HEK293 (cell line): ENCODE data around the gene SYTL5.

Experiments used
- CTCF ChIP-seq: fragments of 450-650 bp; formaldehyde crosslinking; IDR thresholded peaks from 2 replicates; pipeline ENCODE4 v1.5.1; 2016; ENCODE audit warnings: missing biosample characterization, missing genetic modification characterization
- REST ChIP-seq: fragments of 450-650 bp; formaldehyde crosslinking; IDR thresholded peaks from 2 replicates; pipeline ENCODE4 v1.5.1; 2016; ENCODE audit warnings: missing biosample characterization, missing genetic modification characterization
- ZBTB20 ChIP-seq: fragments of 450-650 bp; formaldehyde crosslinking; IDR thresholded peaks from 2 replicates; pipeline ENCODE4 v1.5.1; 2016; ENCODE audit warnings: missing biosample characterization, missing genetic modification characterization
- ZBTB7A ChIP-seq: fragments of 450-650 bp; formaldehyde crosslinking; IDR thresholded peaks from 2 replicates; pipeline ENCODE4 v1.5.1; 2016; ENCODE audit warnings: low read depth, missing biosample characterization, missing genetic modification characterization
- ZBTB8A ChIP-seq: fragments of 450-650 bp; formaldehyde crosslinking; IDR thresholded peaks from 2 replicates; pipeline ENCODE4 v1.5.1; 2016; ENCODE audit warnings: missing biosample characterization, missing genetic modification characterization
- ZNF221 ChIP-seq: fragments of 450-650 bp; formaldehyde crosslinking; IDR thresholded peaks from 2 replicates; pipeline ENCODE4 v1.5.1; 2017; ENCODE audit warnings: missing biosample characterization, missing genetic modification characterization, borderline replicate concordance
- ZNF26 ChIP-seq: fragments of 450-650 bp; formaldehyde crosslinking; IDR thresholded peaks from 2 replicates; pipeline ENCODE4 v1.5.1; 2016; ENCODE audit warnings: missing biosample characterization, missing genetic modification characterization
- ZSCAN18 ChIP-seq: fragments of 450-650 bp; formaldehyde crosslinking; IDR thresholded peaks from 2 replicates; pipeline ENCODE4 v1.5.1; 2016; ENCODE audit warnings: missing biosample characterization, missing genetic modification characterization
- TF ChIP-seq, protein P1 (sequence below): fragments of 450-650 bp; formaldehyde crosslinking; optimal IDR thresholded peaks from 2 replicates; pipeline ENCODE3; 2016; ENCODE audit warnings: missing biosample characterization, mild to moderate bottlenecking, missing genetic modification characterization

DNA sequence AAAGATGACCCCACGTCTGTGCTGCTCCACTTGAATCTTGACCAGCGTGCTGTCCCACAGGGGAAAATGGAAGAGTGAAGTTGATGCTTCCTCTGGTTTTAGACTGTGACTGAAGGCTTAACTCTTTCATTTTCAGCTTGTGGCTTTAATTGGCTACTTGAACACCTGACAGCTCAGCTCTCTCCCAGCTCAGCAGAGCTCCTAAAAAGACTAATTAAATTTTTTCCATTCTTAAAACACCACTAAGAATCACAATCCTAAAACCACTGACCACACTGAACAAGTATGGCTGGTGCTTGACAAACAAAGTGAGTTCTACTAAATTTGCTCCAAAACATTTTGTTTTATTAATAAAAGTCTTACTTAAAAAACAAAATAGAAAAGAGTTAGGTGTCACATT, 142.7 kb downstream of the SYTL5 start:
- TF ChIP-seq ZBTB7A (no peak), CTCF (tag by site-specific recombination) (no peak), ZSCAN18 (tag by site-specific recombination) (no peak), ZNF221 (no peak), ZNF26 (no peak), REST (no peak), ZBTB20 (tag by site-specific recombination) (no peak), ZBTB8A (tag by site-specific recombination) (no peak)
- TF ChIP-seq, protein P1, sequence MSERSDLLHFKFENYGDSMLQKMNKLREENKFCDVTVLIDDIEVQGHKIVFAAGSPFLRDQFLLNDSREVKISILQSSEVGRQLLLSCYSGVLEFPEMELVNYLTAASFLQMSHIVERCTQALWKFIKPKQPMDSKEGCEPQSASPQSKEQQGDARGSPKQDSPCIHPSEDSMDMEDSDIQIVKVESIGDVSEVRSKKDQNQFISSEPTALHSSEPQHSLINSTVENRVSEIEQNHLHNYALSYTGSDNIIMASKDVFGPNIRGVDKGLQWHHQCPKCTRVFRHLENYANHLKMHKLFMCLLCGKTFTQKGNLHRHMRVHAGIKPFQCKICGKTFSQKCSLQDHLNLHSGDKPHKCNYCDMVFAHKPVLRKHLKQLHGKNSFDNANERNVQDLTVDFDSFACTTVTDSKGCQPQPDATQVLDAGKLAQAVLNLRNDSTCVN (tag by site-specific recombination): no peak
